BJ (cell line): ENCODE measurements around the gene SYTL1. TPM values are rescaled to one million over a fixed set of nuclear protein-coding genes. Genes with fewer than 3 reads are reported as not detected.

Source experiments
- CTCF ChIA-PET: fragments of 350-600 bp; formaldehyde crosslinking; extraction: SDS; loops from one replicate; lab custom pipeline; 2021; ENCODE audit warnings: antibody characterized with exemption, inconsistent platforms; lab: Yijun Ruan, JAX
- POLR2A ChIA-PET: fragments of 300-600 bp; sonication (Branson Sonifier 250); formaldehyde crosslinking; extraction: SDS; loops from one replicate; lab custom pipeline; 2021; ENCODE audit warnings: antibody characterized with exemption; lab: Charles Lee
- DNase-seq: peaks from one replicate; pipeline ENCODE4 v3.0.0-alpha.2; 2011; ENCODE audit warnings: low read depth
- H3K27me3 ChIP-seq: 2 replicates; pipeline ENCODE4 v1.6.0; 2011; ENCODE audit warnings: low read length; ENCODE audit not compliant: control insufficient read depth, insufficient read depth
- H3K36me3 ChIP-seq: 2 replicates; pipeline ENCODE4 v1.5.1; 2011; ENCODE audit warnings: low read length; ENCODE audit not compliant: control insufficient read depth, insufficient read depth
- H3K4me3 ChIP-seq: 2 replicates; pipeline ENCODE4 v1.5.1; 2011; ENCODE audit warnings: low read depth, mild to moderate bottlenecking, control low read depth, low read length
- CTCF ChIP-seq: IDR thresholded peaks from 2 replicates; pipeline ENCODE4 v1.5.1; 2011; ENCODE audit warnings: low read depth, mild to moderate bottlenecking, control low read depth, inconsistent platforms, low read length, moderate library complexity; ENCODE audit not compliant: insufficient read depth
- polyA plus RNA-seq: library from polyadenylated mRNA; depleted of rRNA; stranded (reverse); fragments of >200 nt; gene quantifications from 2 replicates; pipeline ENCODE4 v1.2.3, GENCODE V29; 2011

Gene SYTL1
- polyA plus RNA-seq, 1 experiment = 0.23 TPM

- peak; percentile 10 for DNase-seq
- Histone ChIP-seq H3K27me3 (no peaks in the 10 kb centered on the region), H3K36me3 (peaks cover 4% of the 10 kb centered on the region), H3K4me3 (peak overlapping the region; percentile 52)
- no peak for TF ChIP-seq CTCF
- CTCF ChIA-PET = interaction anchor here (1.0 to 4.1 kb wide), 7 partner anchors 8 to 257 kb away, joined by 3 to 37 read pairs (median 4); no protein-coding TSS in a partner anchor
- POLR2A ChIA-PET = no interaction called here
Measured at GRCh38 chr1:27349784-27350662, 8.2 kb downstream of the SYTL1 start.

GRCh38 chr1:27350663-27351540 lies 9.1 kb downstream of the SYTL1 start:
- Histone ChIP-seq H3K27me3 (no peaks in the 10 kb centered on the region), H3K4me3 (no peak overlapping the region), H3K36me3 (peaks cover 11% of the 10 kb centered on the region)
- ChIA-PET POLR2A (no interaction called here), CTCF (interaction anchor here (0.7 to 4.1 kb wide), 5 partner anchors 17 to 53 kb away, joined by 3 to 37 read pairs (median 4); no protein-coding TSS in a partner anchor)
- 0 out of 2 replicates have a peak, but pooled peaks have one; percentile 4 for TF ChIP-seq CTCF
- no peak for DNase-seq

GRCh38 chr1:27351541-27352107 lies 9.8 kb downstream of the SYTL1 start:
- Histone ChIP-seq H3K36me3 (peaks cover 14% of the 10 kb centered on the region), H3K4me3 (no peak overlapping the region), H3K27me3 (no peaks in the 10 kb centered on the region)
- CTCF ChIA-PET = interaction anchor here (0.7 to 4.1 kb wide), 4 partner anchors 18 to 54 kb away, joined by 3 to 37 read pairs (median 4); no protein-coding TSS in a partner anchor
- TF ChIP-seq CTCF = no peak
- no peak for DNase-seq
- POLR2A ChIA-PET = no interaction called here

- no peak for DNase-seq
- ChIA-PET CTCF (interaction anchor here (0.8 to 2.2 kb wide), 5 partner anchors 9 to 53 kb away, joined by 3 to 7 read pairs (median 3); partner anchors contain the start of gene MAP3K6), POLR2A (no interaction called here)
- Histone ChIP-seq H3K4me3 (no peak overlapping the region), H3K27me3 (no peaks in the 10 kb centered on the region), H3K36me3 (peaks cover 24% of the 10 kb centered on the region)
- TF ChIP-seq CTCF = no peak
Measured at GRCh38 chr1:27353166-27353565, 11.3 kb downstream of the SYTL1 start.
